GM12878 (cell line): ENCODE data around the gene TMEM256.

ENCODE experiments used
- ASH2L ChIP-seq: fragments of 300-600, 200-600 bp; sonication (generic); IDR thresholded peaks from 2 replicates; pipeline ENCODE4 v1.6.1; 2017; ENCODE audit warnings: low read depth, mild to moderate bottlenecking, borderline replicate concordance
- BRCA1 ChIP-seq: IDR thresholded peaks from 2 replicates; pipeline ENCODE4 v1.6.1; 2011; ENCODE audit warnings: low read depth, low read length, improper control_type of control experiment
- CTCF ChIP-seq, 3 experiments: IDR thresholded peaks in 2 of 3; conservative IDR thresholded peaks in 1 of 3; 2 replicates each; pipeline ENCODE4 v1.5.1; 2011; ENCODE audit warnings: low read depth in 3 of 3, low read length in 3 of 3, mild to moderate bottlenecking in 3 of 3, control low read depth in 2 of 3, moderate library complexity in 2 of 3, inconsistent platforms in 1 of 3, mixed read lengths in 1 of 3; ENCODE audit not compliant: control insufficient read depth in 2 of 3, insufficient read depth in 1 of 3; ENCODE audit errors: extremely low read depth in 1 of 3
- EP300 ChIP-seq, 2 experiments: fragments of 150-350 bp in 1 of 2; IDR thresholded peaks; 2 replicates each; pipeline ENCODE4 v1.6.1; 2011 to 2012; ENCODE audit warnings: low read depth in 2 of 2, low read length in 2 of 2, borderline replicate concordance in 1 of 2, improper control_type of control experiment in 1 of 2, inconsistent platforms in 1 of 2; ENCODE audit not compliant: control insufficient read depth in 1 of 2
- NBN ChIP-seq: fragments of 450-650 bp; IDR thresholded peaks from 2 replicates; pipeline ENCODE4 v1.6.1; 2016
- NFYA ChIP-seq: IDR thresholded peaks from 2 replicates; pipeline ENCODE4 v1.6.1; 2011; ENCODE audit warnings: low read depth, mild to moderate bottlenecking, low read length, improper control_type of control experiment, borderline replicate concordance
- RELA ChIP-seq: fragments of 450-650 bp; IDR thresholded peaks from 2 replicates; pipeline ENCODE4 v1.8.0; 2014; ENCODE audit warnings: borderline replicate concordance; ENCODE audit not compliant: partially characterized antibody
- SP1 ChIP-seq: IDR thresholded peaks from one replicate; pipeline ENCODE4 v1.6.1; 2011; ENCODE audit warnings: low read depth, low read length
- TARDBP ChIP-seq: IDR thresholded peaks from 2 replicates; pipeline ENCODE4 v1.6.1; 2016; ENCODE audit warnings: borderline replicate concordance
- TF ChIP-seq, protein P1 (sequence below): IDR thresholded peaks from 2 replicates; pipeline ENCODE4 v1.6.1; 2011; ENCODE audit warnings: low read depth, low read length, improper control_type of control experiment, borderline replicate concordance

DNA sequence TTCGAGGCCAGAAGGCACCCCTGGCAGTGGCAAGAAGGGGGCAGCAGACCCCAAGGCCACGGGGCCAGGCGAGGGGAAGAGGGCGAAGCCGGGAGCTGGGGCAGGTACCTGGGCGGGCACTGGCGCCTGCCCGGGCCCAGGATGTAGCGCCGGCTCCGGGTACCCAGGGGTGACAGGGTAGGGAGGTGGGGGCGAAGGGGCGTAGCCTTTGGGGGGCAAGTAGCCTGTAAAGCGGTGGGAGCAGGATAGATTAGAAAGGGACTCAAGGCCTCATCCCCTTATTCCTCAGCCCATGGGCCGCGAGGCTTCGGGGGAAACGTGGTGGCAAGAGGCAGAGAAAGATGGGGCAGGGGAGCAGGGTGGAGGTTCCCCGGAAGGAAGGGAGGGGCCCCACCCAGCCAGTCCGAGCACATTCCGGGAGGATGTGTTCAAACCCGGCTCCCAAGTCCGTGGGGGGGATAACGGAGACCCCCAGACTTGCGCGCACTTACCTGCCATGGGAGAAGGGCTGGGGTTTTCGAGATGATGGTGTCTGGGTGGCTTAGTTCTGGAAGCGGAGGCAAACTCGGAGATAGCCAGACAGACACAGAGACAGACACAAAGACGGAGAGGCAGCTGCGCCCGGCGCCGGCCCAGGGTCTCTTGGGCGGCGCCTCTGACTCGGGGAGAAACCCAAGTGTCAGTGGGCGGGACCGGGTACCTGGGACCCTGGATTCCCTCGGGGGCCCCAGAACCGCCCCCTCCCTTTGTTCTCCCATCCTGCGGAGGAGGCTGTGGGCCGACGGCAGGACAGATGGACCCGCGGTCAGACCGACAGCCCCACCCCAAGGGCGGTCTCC, 10.1 kb downstream of the TMEM256 start:
- no peak for TF ChIP-seq BRCA1
- TF ChIP-seq TARDBP, result no peak
- TF ChIP-seq EP300 (IDR thresholded peaks at IDR 0.05; ENCODE audit: borderline replicate concordance in 1 of 2, control insufficient read depth in 1 of 2, low read depth in 2 of 2, low read length in 2 of 2), result no peak
- no peak; the same call in 1 of the 2 replicates for TF ChIP-seq NBN
- TF ChIP-seq CTCF (IDR thresholded peaks at IDR 0.05 in 2 of 3, conservative IDR thresholded peaks at IDR 0.05 in 1 of 3; ENCODE audit: control insufficient read depth in 2 of 3, extremely low read depth in 1 of 3, insufficient read depth in 1 of 3, low read depth in 3 of 3, low read length in 3 of 3), result 0 out of 6 replicates have a peak, but pooled peaks of 1 of the 3 experiments have one; percentile 11
- TF ChIP-seq SP1, result peak; percentile 17
- TF ChIP-seq, protein P1, sequence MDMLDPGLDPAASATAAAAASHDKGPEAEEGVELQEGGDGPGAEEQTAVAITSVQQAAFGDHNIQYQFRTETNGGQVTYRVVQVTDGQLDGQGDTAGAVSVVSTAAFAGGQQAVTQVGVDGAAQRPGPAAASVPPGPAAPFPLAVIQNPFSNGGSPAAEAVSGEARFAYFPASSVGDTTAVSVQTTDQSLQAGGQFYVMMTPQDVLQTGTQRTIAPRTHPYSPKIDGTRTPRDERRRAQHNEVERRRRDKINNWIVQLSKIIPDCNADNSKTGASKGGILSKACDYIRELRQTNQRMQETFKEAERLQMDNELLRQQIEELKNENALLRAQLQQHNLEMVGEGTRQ, result no peak
- TF ChIP-seq ASH2L, result no peak
- no peak for TF ChIP-seq NFYA
- no peak for TF ChIP-seq RELA
